Keratinocyte (primary cell): ENCODE results near the gene ANKDD1A. TPM values are rescaled to one million over a fixed set of nuclear protein-coding genes. Genes with fewer than 3 reads are reported as not detected.

ENCODE experiments used
- DNase-seq: peaks from one replicate; pipeline ENCODE4 v3.0.0-alpha.2; 2011; ENCODE audit warnings: low read depth, missing footprints, low spot score
- FAIRE-seq: peaks from 2 replicates; lab custom pipeline; 2011; peaks lifted over from hg19 to GRCh38; lab: Jason Lieb, UNC
- H2AFZ ChIP-seq: 2 replicates; pipeline ENCODE4 v1.6.0; 2012; ENCODE audit warnings: low read length, control low read depth, inconsistent platforms; ENCODE audit not compliant: control insufficient read depth
- H3K27ac ChIP-seq: 2 replicates; pipeline ENCODE4 v1.5.1; 2011; ENCODE audit warnings: low read length; ENCODE audit not compliant: control insufficient read depth, insufficient read depth
- H3K27me3 ChIP-seq: 3 replicates; pipeline ENCODE4 v1.6.0; 2011; ENCODE audit warnings: low read length; ENCODE audit not compliant: control insufficient read depth, insufficient read depth; ENCODE audit errors: extremely low read depth
- H3K36me3 ChIP-seq, 2 experiments: 2 replicates in 1 of 2; 3 replicates in 1 of 2; pipeline ENCODE4 v1.5.1; 2011; ENCODE audit warnings: low read length in 2 of 2, mild to moderate bottlenecking in 1 of 2; ENCODE audit not compliant: control insufficient read depth in 2 of 2, insufficient read depth in 2 of 2; ENCODE audit errors: extremely low read depth in 1 of 2
- H3K4me1 ChIP-seq: 3 replicates; pipeline ENCODE4 v1.5.1; 2011; ENCODE audit warnings: low read length; ENCODE audit not compliant: control insufficient read depth, insufficient read depth; ENCODE audit errors: extremely low read depth
- H3K4me2 ChIP-seq: 3 replicates; pipeline ENCODE4 v1.6.0; 2011; ENCODE audit warnings: low read depth, low read length; ENCODE audit not compliant: control insufficient read depth, insufficient read depth; ENCODE audit errors: extremely low read depth
- H3K4me3 ChIP-seq, 3 experiments: fragments of 200-600 bp in 1 of 3; sonication (generic) in 1 of 3; 2 replicates in 2 of 3; 3 replicates in 1 of 3; pipeline ENCODE4 v1.5.1; 2011 to 2016; ENCODE audit warnings: low read length in 3 of 3, mild to moderate bottlenecking in 3 of 3, control low read depth in 2 of 3, inconsistent platforms in 1 of 3, low read depth in 1 of 3, mixed read lengths in 1 of 3, mixed run types in 1 of 3, moderate library complexity in 1 of 3; ENCODE audit not compliant: control insufficient read depth in 2 of 3, insufficient read depth in 2 of 3; ENCODE audit errors: extremely low read depth in 1 of 3
- H3K79me2 ChIP-seq: 2 replicates; pipeline ENCODE4 v1.6.0; 2012; ENCODE audit warnings: low read length; ENCODE audit not compliant: control insufficient read depth, insufficient read depth
- H3K9ac ChIP-seq: 3 replicates; pipeline ENCODE4 v1.6.0; 2011; ENCODE audit warnings: low read length; ENCODE audit not compliant: control insufficient read depth, insufficient read depth; ENCODE audit errors: extremely low read depth
- H3K9me1 ChIP-seq: 3 replicates; pipeline ENCODE4 v1.6.0; 2011; ENCODE audit warnings: low read length; ENCODE audit not compliant: control insufficient read depth, insufficient read depth; ENCODE audit errors: extremely low read depth
- H3K9me3 ChIP-seq: 2 replicates; pipeline ENCODE4 v1.5.1; 2012; ENCODE audit warnings: low read depth, low read length; ENCODE audit not compliant: control insufficient read depth
- H4K20me1 ChIP-seq: 3 replicates; pipeline ENCODE4 v1.6.0; 2011; ENCODE audit warnings: low read length; ENCODE audit not compliant: control insufficient read depth, insufficient read depth; ENCODE audit errors: extremely low read depth
- EZH2 ChIP-seq: IDR thresholded peaks from one replicate; pipeline ENCODE4 v1.6.1; 2012; ENCODE audit warnings: inconsistent platforms, mild to moderate bottlenecking, low read length, moderate library complexity
- dilution Hi-C: fragments of 300-500 bp; cut with MboI; formaldehyde crosslinking; loops from one replicate; pipeline ENCODE4 v1.7.0; 2020; ENCODE audit warnings: low sequenced_read_pairs; ENCODE audit not compliant: extremely low pct_ligation_motif_present
- polyA plus RNA-seq, 5 experiments: library from polyadenylated mRNA; depleted of rRNA in 3 of 5; stranded (reverse) in 3 of 5; stranded (forward) in 1 of 5; unstranded in 1 of 5; fragments of >200 nt; gene quantifications; 1 replicate in 1 of 5; 2 replicates in 3 of 5; 3 replicates in 1 of 5; pipeline versions ENCODE4 v1.2.1 to v1.2.3, GENCODE V29; 2011 to 2012; ENCODE audit warnings: missing spikeins in 2 of 5, low read depth in 1 of 5, low replicate concordance in 1 of 5
- TF ChIP-seq, protein P1 (sequence below), 3 experiments: IDR thresholded peaks in 1 of 3; conservative IDR thresholded peaks in 1 of 3; optimal IDR thresholded peaks in 1 of 3; 2 replicates in 2 of 3; 3 replicates in 1 of 3; pipeline versions ENCODE3 to v1.5.1; 2011; ENCODE audit warnings: low read length in 3 of 3, mild to moderate bottlenecking in 3 of 3, moderate library complexity in 2 of 3, control low read depth in 1 of 3, inconsistent platforms in 1 of 3; ENCODE audit not compliant: insufficient read depth in 2 of 3; ENCODE audit errors: extremely low read depth in 1 of 3

Gene ANKDD1A
- polyA plus RNA-seq, 1 donor (not counting 4 experiments of a cell fraction or from before 2014, with no cell fraction given) = 1.1 TPM

DNA sequence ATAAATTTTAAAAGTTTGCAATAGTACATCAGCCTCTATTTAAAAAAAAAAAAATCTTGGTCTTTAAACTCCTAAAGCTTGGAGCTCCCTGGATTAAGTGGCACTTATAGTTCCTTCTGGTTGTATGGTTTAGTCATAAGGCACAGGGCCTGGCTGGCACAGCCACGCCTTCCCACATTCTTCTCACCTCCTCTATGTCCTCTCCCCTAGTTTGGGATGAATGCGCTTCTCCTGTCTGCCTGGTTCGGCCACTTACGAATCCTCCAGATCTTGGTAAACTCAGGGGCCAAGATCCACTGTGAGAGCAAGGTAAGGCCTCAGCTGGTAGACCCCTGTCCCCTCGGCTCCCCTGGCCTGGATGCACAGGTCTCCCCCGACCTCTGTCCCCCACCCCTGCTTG lies 10.0 kb downstream of the ANKDD1A start:
- no peaks in the 10 kb centered on the region for H3K9me1 ChIP-seq
- peaks cover 5% of the 10 kb centered on the region for H3K4me1 ChIP-seq
- no peak overlapping the region for H3K4me2 ChIP-seq
- no peak for FAIRE-seq
- no peak for DNase-seq
- H3K27ac ChIP-seq = no peak overlapping the region
- dilution Hi-C loops = no loop called here
- no peak overlapping the region for H3K9ac ChIP-seq
- no peak overlapping the region for H2AFZ ChIP-seq
- H3K4me3 ChIP-seq = no peak overlapping the region
- no peaks in the 10 kb centered on the region for H3K36me3 ChIP-seq
- no peaks in the 10 kb centered on the region for H3K79me2 ChIP-seq
- H3K9me3 ChIP-seq = no peaks in the 10 kb centered on the region
- H4K20me1 ChIP-seq = no peaks in the 10 kb centered on the region
- no peaks in the 10 kb centered on the region for H3K27me3 ChIP-seq
- TF ChIP-seq, protein P1, sequence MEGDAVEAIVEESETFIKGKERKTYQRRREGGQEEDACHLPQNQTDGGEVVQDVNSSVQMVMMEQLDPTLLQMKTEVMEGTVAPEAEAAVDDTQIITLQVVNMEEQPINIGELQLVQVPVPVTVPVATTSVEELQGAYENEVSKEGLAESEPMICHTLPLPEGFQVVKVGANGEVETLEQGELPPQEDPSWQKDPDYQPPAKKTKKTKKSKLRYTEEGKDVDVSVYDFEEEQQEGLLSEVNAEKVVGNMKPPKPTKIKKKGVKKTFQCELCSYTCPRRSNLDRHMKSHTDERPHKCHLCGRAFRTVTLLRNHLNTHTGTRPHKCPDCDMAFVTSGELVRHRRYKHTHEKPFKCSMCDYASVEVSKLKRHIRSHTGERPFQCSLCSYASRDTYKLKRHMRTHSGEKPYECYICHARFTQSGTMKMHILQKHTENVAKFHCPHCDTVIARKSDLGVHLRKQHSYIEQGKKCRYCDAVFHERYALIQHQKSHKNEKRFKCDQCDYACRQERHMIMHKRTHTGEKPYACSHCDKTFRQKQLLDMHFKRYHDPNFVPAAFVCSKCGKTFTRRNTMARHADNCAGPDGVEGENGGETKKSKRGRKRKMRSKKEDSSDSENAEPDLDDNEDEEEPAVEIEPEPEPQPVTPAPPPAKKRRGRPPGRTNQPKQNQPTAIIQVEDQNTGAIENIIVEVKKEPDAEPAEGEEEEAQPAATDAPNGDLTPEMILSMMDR (optimal IDR thresholded peaks at IDR 0.05 in 1 of 3, IDR thresholded peaks at IDR 0.05 in 1 of 3, conservative IDR thresholded peaks at IDR 0.05 in 1 of 3; ENCODE audit: extremely low read depth in 1 of 3, insufficient read depth in 2 of 3, low read length in 3 of 3) = no peak
- no peak for TF ChIP-seq EZH2

DNA sequence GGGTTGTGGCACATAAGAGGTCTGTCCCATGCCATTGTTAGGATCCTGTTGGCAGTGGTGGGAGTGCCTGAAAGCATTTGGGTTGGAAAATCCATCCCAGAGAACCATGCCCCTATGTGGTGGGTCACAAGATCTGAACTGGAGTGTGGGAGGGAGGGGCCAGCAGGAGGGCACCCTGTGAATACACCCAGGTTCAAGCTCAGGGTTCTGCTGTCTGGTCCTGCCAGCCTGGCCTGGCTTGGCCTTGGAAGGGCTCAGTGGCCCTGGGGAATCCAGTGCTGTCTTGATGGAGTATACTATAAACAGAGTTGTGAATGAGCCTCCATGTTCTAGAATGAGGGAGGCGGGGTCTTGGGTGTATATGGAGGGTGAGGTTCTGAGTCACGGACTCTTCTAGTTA lies 11.8 kb downstream of the ANKDD1A start:
- Histone ChIP-seq H3K4me2 (no peak overlapping the region), H3K27me3 (no peaks in the 10 kb centered on the region), H2AFZ (no peak overlapping the region), H3K36me3 (no peaks in the 10 kb centered on the region), H4K20me1 (no peaks in the 10 kb centered on the region), H3K9me1 (no peaks in the 10 kb centered on the region), H3K27ac (no peak overlapping the region), H3K79me2 (no peaks in the 10 kb centered on the region), H3K4me1 (peaks cover 5% of the 10 kb centered on the region), H3K9ac (no peak overlapping the region), H3K4me3 (no peak overlapping the region), H3K9me3 (no peaks in the 10 kb centered on the region)
- TF ChIP-seq EZH2 = no peak
- TF ChIP-seq, protein P1 (optimal IDR thresholded peaks at IDR 0.05 in 1 of 3, IDR thresholded peaks at IDR 0.05 in 1 of 3, conservative IDR thresholded peaks at IDR 0.05 in 1 of 3; ENCODE audit: extremely low read depth in 1 of 3, insufficient read depth in 2 of 3, low read length in 3 of 3) = no peak
- dilution Hi-C loops = no loop called here
- DNase-seq = no peak
- no peak for FAIRE-seq
